ENCODE measurements around the gene FLOT1.
"Not testable (repeated sequence)": the region's sequence is repeated elsewhere in the genome, so short reads cannot be mapped to it uniquely, and the experiment has no call there.

Gene FLOT1

GRCh38 chr6:30767158-30767943 lies 24.9 kb upstream of the FLOT1 start:
- no peak for DNase-seq (ENCODE audit: low read depth, low spot score)

- DNase-seq (ENCODE audit: low read depth, low spot score): no peak
Observed at GRCh38 chr6:30766461-30767157, 24.1 kb upstream of the FLOT1 start.

DNA sequence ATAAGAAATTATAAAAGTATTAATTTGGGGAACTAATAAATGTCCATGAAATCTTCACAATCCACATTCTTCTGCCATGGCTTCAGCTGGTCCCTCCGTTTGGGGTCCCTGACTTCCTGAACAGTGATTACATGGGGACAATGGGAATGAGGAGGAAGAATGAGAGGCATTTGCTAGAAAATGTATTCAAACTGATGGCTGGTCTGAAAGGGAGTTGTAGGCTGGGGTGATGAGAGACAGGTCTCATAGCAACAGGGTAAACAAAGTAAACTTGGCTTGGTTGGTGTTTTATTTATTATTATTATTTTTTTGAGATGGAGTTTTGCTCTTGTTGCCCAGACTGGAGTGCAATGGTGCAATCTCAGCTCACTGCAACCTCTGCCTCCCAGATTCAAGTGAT lies 23.0 kb upstream of the FLOT1 start:
- not testable (repeated sequence) for DNase-seq (ENCODE audit: low read depth, low spot score)

- not testable (repeated sequence) for DNase-seq (ENCODE audit: low read depth, low spot score)
Observed at GRCh38 chr6:30764490-30765043, 22.1 kb upstream of the FLOT1 start.

- DNase-seq (ENCODE audit: low read depth, low spot score): no peak
Observed at GRCh38 chr6:30763618-30764489, 21.4 kb upstream of the FLOT1 start.

DNA sequence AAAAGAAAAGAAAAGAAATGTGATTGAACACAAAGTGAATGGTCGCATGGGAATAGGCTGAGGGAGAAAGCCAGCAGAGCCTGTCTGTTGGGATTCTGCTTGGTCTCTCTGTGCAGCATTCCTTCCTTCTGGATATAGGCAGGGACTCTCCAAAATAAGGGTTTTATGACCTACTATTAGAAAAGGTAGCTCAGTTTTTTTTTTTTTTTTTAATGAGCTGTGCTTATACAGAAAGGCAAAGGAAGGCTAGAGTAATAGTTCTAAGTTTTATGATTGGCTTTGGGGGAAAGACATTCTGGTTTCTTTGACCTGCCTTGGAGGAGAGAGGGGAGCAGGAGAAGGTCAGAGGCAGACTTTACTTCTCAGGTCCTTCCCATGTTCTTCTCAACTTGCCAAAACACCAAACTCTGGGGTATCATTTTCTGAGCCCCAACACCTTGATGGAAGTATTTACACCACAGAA lies 20.7 kb upstream of the FLOT1 start:
- DNase-seq (ENCODE audit: low read depth, low spot score): no peak

GRCh38 chr6:30761791-30762429 lies 19.4 kb upstream of the FLOT1 start:
- DNase-seq (ENCODE audit: low read depth, low spot score): no peak

- DNase-seq (ENCODE audit: low read depth, low spot score): no peak
Observed at GRCh38 chr6:30760549-30760948, 18.1 kb upstream of the FLOT1 start.

- no peak for DNase-seq (ENCODE audit: low read depth, low spot score)
Observed at GRCh38 chr6:30759575-30760239, 17.2 kb upstream of the FLOT1 start.

GRCh38 chr6:30757261-30757904 lies 14.9 kb upstream of the FLOT1 start:
- DNase-seq (ENCODE audit: low read depth, low spot score): no peak

- not testable (repeated sequence) for DNase-seq (ENCODE audit: low read depth, low spot score)
Observed at GRCh38 chr6:30756405-30757003, 14.0 kb upstream of the FLOT1 start.

- no peak for DNase-seq (ENCODE audit: low read depth, low spot score)
Observed at GRCh38 chr6:30754631-30755030, 12.1 kb upstream of the FLOT1 start.

DNA sequence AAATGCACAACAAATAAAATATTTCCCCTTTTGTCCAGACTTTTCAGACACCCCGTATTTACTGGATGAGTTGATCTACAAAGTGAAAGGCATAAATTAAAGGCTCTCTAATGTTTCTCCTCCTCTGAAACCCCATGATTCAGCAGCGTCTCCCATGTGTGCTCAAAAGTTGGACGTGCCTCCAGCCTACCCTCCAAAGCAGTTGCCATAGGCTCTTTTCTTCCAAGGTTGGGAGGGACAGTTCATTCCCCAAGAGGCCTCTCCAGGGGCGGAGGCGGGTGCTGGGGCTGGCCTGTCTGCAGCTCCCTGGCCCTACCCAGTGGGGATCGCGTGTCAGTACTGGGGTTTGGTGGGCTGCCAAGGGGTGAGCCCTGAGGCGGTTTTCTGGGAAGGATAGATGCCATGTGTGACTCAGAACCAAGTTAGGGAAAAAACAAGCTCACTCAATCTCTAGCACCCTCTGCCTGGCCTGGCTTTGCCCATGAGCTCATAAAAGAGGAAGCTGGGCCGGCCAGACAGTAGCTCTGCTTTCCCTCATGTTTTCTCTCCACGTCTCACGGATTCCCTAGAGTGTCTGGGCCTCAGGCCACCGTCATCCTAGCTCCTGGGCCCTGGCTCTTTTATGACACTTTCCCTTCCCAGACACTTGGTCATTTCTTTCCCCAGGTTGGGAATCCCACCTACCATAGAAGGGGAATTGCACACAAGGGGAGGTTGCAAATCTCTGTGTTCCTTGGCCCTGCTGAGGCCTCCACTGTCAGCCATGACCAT lies 9.9 kb upstream of the FLOT1 start:
- no peak for DNase-seq (ENCODE audit: low read depth, low spot score)

DNA sequence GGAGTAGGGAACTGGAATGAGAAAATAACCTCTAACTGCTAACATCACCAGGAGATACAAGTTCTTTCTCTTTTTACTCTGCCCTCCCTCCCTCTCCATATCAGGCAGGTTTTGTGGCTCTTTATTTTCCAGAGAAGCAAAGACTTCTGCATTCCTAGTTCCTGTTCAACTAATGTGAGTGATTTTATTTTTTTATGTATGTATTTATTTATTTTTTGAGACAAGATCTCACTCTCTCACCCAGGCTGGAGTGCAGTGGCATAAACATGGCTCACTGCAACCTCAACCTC lies 7.8 kb upstream of the FLOT1 start:
- no peak for DNase-seq (ENCODE audit: low read depth, low spot score)

DNA sequence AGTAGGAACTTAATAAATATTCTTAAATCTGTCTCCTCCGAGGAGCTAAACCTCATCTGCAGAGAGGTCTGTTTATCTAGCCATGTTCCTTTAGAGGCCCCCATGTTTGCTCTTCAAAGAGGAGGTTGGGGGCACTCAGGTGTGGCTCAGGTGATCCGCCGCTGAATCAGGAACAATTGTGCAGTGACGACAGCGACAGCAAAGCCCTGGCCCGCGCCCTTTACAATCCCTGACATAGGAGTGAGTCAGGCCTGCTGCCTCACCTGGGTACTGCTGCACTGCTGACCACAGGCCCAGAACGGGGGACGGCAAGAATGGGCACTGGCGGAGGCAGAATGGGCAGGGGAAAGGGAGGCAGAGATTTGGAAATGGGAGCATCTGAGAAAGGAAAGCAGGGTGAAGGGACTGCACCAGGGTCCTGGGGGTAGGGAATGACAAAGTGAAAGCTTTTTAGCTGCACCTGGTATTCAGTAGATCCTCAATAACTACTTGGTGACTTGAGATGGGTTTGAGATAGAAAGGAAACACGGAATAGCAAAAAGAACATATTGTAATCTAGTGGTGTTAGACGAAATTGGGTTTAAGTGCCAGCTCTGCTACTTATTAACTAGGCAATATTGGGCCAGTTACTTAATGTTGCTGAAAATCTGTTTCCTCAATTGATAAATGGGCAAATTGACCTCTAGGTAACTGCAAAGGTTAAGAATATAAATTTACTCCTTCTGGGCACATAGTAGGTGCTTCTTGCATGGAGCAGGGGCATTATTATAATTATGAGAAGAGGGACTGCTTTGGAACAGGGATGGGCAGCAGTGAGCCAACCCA lies 7.3 kb upstream of the FLOT1 start:
- no peak for DNase-seq (ENCODE audit: low read depth, low spot score)

GRCh38 chr6:30748851-30749540 lies 6.5 kb upstream of the FLOT1 start:
- no peak for DNase-seq (ENCODE audit: low read depth, low spot score)

- DNase-seq (ENCODE audit: low read depth, low spot score): no peak
Observed at GRCh38 chr6:30747902-30748769, 5.6 kb upstream of the FLOT1 start.
